Measurements from ENCODE around the gene FN3K. TPM values are rescaled to one million over a fixed set of nuclear protein-coding genes. Genes with fewer than 3 reads are reported as not detected.
A peak's percentile ranks its signal among the peaks of the same experiment; 100 is the strongest.

Gene FN3K
- total and polyA plus RNA-seq, 2 of the 13 experiments (the other 11 are each of a cell fraction or from before 2014, with no cell fraction given): 3.5 to 12.2 TPM

- peak; percentile 63; the same call in 1 of the 2 replicates for TF ChIP-seq ISL2 (CRISPR knock-in tag; IDR thresholded peaks at IDR 0.05)
- TF ChIP-seq ZBTB42 (CRISPR knock-in tag; IDR thresholded peaks at IDR 0.05): peak; percentile 90
- TF ChIP-seq ZNF556 (CRISPR knock-in tag; IDR thresholded peaks at IDR 0.05; ENCODE audit: borderline replicate concordance): peak; percentile 88
- peak; percentile 92 for TF ChIP-seq KAT8 (CRISPR knock-in tag; IDR thresholded peaks at IDR 0.05)
- TF ChIP-seq ZNF333 (CRISPR knock-in tag; IDR thresholded peaks at IDR 0.05; ENCODE audit: borderline replicate concordance): no peak; the same call in 1 of the 2 replicates
- TF ChIP-seq MBD4 (IDR thresholded peaks at IDR 0.05; ENCODE audit: borderline replicate concordance, low read length): no peak
- TF ChIP-seq, protein P1, sequence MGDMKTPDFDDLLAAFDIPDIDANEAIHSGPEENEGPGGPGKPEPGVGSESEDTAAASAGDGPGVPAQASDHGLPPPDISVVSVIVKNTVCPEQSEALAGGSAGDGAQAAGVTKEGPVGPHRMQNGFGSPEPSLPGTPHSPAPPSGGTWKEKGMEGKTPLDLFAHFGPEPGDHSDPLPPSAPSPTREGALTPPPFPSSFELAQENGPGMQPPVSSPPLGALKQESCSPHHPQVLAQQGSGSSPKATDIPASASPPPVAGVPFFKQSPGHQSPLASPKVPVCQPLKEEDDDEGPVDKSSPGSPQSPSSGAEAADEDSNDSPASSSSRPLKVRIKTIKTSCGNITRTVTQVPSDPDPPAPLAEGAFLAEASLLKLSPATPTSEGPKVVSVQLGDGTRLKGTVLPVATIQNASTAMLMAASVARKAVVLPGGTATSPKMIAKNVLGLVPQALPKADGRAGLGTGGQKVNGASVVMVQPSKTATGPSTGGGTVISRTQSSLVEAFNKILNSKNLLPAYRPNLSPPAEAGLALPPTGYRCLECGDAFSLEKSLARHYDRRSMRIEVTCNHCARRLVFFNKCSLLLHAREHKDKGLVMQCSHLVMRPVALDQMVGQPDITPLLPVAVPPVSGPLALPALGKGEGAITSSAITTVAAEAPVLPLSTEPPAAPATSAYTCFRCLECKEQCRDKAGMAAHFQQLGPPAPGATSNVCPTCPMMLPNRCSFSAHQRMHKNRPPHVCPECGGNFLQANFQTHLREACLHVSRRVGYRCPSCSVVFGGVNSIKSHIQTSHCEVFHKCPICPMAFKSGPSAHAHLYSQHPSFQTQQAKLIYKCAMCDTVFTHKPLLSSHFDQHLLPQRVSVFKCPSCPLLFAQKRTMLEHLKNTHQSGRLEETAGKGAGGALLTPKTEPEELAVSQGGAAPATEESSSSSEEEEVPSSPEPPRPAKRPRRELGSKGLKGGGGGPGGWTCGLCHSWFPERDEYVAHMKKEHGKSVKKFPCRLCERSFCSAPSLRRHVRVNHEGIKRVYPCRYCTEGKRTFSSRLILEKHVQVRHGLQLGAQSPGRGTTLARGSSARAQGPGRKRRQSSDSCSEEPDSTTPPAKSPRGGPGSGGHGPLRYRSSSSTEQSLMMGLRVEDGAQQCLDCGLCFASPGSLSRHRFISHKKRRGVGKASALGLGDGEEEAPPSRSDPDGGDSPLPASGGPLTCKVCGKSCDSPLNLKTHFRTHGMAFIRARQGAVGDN (CRISPR knock-in tag; IDR thresholded peaks at IDR 0.05): peak; percentile 96
- peak; percentile 72; the same call in 1 of the 2 replicates for TF ChIP-seq RCOR2 (CRISPR knock-in tag; IDR thresholded peaks at IDR 0.05)
- 0 out of 2 replicates have a peak, but pooled peaks have one; percentile 34 for TF ChIP-seq KLF15 (CRISPR knock-in tag; IDR thresholded peaks at IDR 0.05; ENCODE audit: borderline replicate concordance)
- TF ChIP-seq, protein P2, sequence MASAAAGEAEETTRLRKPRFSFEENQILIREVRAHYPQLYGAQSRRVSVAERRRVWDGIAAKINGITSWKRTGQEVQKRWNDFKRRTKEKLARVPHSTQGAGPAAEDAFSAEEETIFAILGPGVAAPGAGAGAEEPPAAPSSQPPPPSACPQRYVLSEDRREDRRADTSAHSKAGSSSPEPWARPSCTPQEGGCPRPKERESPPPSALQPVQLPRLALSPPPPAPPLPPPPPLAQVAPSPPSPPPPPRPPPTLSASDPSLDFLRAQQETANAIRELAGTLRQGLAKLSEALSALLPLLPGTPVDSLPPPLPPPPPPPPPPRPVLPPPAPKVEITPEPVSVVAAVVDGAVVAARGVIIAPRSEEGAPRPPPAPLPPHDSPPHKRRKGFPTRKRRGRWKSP (CRISPR knock-in tag; IDR thresholded peaks at IDR 0.05): peak; percentile 92
- TF ChIP-seq HNRNPL (IDR thresholded peaks at IDR 0.05; ENCODE audit: low read depth, low read length): no peak
- no peak for TF ChIP-seq XBP1 (CRISPR knock-in tag; IDR thresholded peaks at IDR 0.05)
- no peak for TF ChIP-seq MATR3 (CRISPR knock-in tag; IDR thresholded peaks at IDR 0.05)
- TF ChIP-seq, protein P3, sequence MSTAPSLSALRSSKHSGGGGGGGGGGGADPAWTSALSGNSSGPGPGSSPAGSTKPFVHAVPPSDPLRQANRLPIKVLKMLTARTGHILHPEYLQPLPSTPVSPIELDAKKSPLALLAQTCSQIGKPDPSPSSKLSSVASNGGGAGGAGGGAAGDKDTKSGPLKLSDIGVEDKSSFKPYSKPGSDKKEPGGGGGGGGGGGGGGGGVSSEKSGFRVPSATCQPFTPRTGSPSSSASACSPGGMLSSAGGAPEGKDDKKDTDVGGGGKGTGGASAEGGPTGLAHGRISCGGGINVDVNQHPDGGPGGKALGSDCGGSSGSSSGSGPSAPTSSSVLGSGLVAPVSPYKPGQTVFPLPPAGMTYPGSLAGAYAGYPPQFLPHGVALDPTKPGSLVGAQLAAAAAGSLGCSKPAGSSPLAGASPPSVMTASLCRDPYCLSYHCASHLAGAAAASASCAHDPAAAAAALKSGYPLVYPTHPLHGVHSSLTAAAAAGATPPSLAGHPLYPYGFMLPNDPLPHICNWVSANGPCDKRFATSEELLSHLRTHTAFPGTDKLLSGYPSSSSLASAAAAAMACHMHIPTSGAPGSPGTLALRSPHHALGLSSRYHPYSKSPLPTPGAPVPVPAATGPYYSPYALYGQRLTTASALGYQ (CRISPR knock-in tag; IDR thresholded peaks at IDR 0.05): peak; percentile 84
- 0 out of 2 replicates have a peak, but pooled peaks have one; percentile 62 for TF ChIP-seq NFKBIZ (CRISPR knock-in tag; IDR thresholded peaks at IDR 0.05)
- TF ChIP-seq FIP1L1 (IDR thresholded peaks at IDR 0.05; ENCODE audit: borderline replicate concordance, insufficient read depth, low read depth, low read length): no peak; the same call in 1 of the 2 replicates
- 0 out of 2 replicates have a peak, but pooled peaks have one; percentile 27 for TF ChIP-seq ZZZ3 (CRISPR knock-in tag; IDR thresholded peaks at IDR 0.05; ENCODE audit: borderline replicate concordance)
- TF ChIP-seq, protein P4, sequence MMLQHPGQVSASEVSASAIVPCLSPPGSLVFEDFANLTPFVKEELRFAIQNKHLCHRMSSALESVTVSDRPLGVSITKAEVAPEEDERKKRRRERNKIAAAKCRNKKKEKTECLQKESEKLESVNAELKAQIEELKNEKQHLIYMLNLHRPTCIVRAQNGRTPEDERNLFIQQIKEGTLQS (CRISPR knock-in tag; IDR thresholded peaks at IDR 0.05): no peak
- TF ChIP-seq ATM (IDR thresholded peaks at IDR 0.05; ENCODE audit: borderline replicate concordance): no peak
- TF ChIP-seq, protein P5, sequence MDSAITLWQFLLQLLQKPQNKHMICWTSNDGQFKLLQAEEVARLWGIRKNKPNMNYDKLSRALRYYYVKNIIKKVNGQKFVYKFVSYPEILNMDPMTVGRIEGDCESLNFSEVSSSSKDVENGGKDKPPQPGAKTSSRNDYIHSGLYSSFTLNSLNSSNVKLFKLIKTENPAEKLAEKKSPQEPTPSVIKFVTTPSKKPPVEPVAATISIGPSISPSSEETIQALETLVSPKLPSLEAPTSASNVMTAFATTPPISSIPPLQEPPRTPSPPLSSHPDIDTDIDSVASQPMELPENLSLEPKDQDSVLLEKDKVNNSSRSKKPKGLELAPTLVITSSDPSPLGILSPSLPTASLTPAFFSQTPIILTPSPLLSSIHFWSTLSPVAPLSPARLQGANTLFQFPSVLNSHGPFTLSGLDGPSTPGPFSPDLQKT (CRISPR knock-in tag; IDR thresholded peaks at IDR 0.05; ENCODE audit: borderline replicate concordance): no peak
Observed at GRCh38 chr17:82751571-82752370, 16.4 kb downstream of the FN3K start, which contains the start of gene TBCD (continued).
